ENCODE data around the gene DCLK1.

DNA sequence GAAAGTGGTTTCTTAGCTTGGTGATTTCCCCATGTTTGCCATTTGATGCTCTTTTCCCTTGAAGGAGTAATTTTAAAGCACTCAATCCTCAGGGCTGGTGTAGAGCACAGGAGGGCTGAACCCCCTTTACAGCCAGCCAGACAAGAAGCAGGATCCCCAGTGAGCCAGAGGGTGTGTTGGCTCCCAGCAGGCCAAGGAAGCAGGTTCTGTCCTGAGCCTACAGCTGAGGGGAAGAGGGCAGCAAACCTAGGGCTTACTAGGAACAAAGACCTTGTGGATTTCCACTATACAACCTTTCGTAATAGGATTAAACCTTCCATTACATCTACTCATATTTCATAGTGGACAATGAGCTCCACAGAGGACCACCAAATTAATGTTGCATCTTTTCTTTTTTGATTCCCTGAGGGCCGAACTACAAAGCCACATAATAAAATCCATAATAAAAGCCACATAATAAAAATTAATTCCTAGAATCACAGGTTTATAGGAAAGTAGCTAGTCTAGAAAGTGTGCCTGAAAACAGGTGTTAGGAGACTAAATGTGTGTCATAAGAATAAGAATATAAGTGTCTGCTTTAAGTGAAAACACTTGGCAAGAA, 300.2 kb downstream of the DCLK1 start:
- TF ChIP-seq, protein P1, sequence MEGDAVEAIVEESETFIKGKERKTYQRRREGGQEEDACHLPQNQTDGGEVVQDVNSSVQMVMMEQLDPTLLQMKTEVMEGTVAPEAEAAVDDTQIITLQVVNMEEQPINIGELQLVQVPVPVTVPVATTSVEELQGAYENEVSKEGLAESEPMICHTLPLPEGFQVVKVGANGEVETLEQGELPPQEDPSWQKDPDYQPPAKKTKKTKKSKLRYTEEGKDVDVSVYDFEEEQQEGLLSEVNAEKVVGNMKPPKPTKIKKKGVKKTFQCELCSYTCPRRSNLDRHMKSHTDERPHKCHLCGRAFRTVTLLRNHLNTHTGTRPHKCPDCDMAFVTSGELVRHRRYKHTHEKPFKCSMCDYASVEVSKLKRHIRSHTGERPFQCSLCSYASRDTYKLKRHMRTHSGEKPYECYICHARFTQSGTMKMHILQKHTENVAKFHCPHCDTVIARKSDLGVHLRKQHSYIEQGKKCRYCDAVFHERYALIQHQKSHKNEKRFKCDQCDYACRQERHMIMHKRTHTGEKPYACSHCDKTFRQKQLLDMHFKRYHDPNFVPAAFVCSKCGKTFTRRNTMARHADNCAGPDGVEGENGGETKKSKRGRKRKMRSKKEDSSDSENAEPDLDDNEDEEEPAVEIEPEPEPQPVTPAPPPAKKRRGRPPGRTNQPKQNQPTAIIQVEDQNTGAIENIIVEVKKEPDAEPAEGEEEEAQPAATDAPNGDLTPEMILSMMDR (conservative IDR thresholded peaks at IDR 0.05 in 1 of 2, IDR thresholded peaks at IDR 0.05 in 1 of 2; ENCODE audit: extremely low read depth in 1 of 2, insufficient read depth in 1 of 2, low read depth in 1 of 2, low read length in 2 of 2) = no peak
- TF ChIP-seq EZH2 (IDR thresholded peaks at IDR 0.05; ENCODE audit: borderline replicate concordance, low read length) = no peak
